Measurements from ENCODE around the gene FABP6. TPM values are rescaled to one million over a fixed set of nuclear protein-coding genes. Genes with fewer than 3 reads are reported as not detected.
A peak's percentile ranks its signal among the peaks of the same experiment; 100 is the strongest.

FABP6 gene
- total RNA-seq, 1 experiment from 2014 or later, result not detected

- BruUV-seq (replicated peaks), result no TSS peak
- Histone ChIP-seq H3K4me3 (ENCODE audit: low read depth, low read length) (no peak overlapping the region), H3K4me1 (peaks cover 26% of the 10 kb centered on the region), H3K36me3 (ENCODE audit: control insufficient read depth, insufficient read depth, low read length) (no peaks in the 10 kb centered on the region), H3K27me3 (replicated peaks; ENCODE audit: control insufficient read depth, insufficient read depth, low read length) (no peaks in the 10 kb centered on the region), H3K9me3 (no peaks in the 10 kb centered on the region)
- Mint-ChIP-seq H3K9me3 (ENCODE audit: unreplicated experiment) (no peaks in the 10 kb centered on the region), H3K27me3 (ENCODE audit: insufficient read depth, unreplicated experiment) (no peaks in the 10 kb centered on the region), H3K27ac (ENCODE audit: unreplicated experiment) (peak overlapping the region; percentile 65), H3K4me3 (ENCODE audit: unreplicated experiment) (no peak overlapping the region), H3K36me3 (ENCODE audit: insufficient read depth, unreplicated experiment) (no peaks in the 10 kb centered on the region), H3K4me1 (ENCODE audit: low read depth, unreplicated experiment) (peaks cover 22% of the 10 kb centered on the region)
- intact Hi-C loops (cut with micrococcal nuclease; ENCODE audit: unreplicated experiment), result loop anchor here (1.0 kb wide), 2 partner anchors 11 to 51 kb away; no protein-coding TSS in a partner anchor
- no peak for DNase-seq
- ChIA-PET CTCF (interaction anchor here (0.5 to 1.7 kb wide), 6 partner anchors 23 to 189 kb away, joined by 3 to 7 read pairs (median 4); no protein-coding TSS in a partner anchor), POLR2A (no interaction called here)
- no peak for TF ChIP-seq CTCF (IDR thresholded peaks at IDR 0.05; ENCODE audit: insufficient read depth in 1 of 2, low read depth in 1 of 2, low read length in 1 of 2, severe bottlenecking in 1 of 2, unreplicated experiment in 1 of 2)
Measured at GRCh38 chr5:160210606-160211005, 18.7 kb upstream of the FABP6 start.

GRCh38 chr5:160211352-160211751 is 18.0 kb upstream of the FABP6 start:
- H3K9me3 ChIP-seq, result no peaks in the 10 kb centered on the region
- no peak for TF ChIP-seq CTCF (IDR thresholded peaks at IDR 0.05; ENCODE audit: insufficient read depth in 1 of 2, low read depth in 1 of 2, low read length in 1 of 2, severe bottlenecking in 1 of 2, unreplicated experiment in 1 of 2)
- H3K27me3 ChIP-seq (replicated peaks; ENCODE audit: control insufficient read depth, insufficient read depth, low read length), result no peaks in the 10 kb centered on the region
- CTCF ChIA-PET, result no interaction called here
- no peak overlapping the region for H3K4me3 Mint-ChIP-seq (ENCODE audit: unreplicated experiment)
- H3K27ac Mint-ChIP-seq (ENCODE audit: unreplicated experiment), result no peak overlapping the region
- H3K36me3 Mint-ChIP-seq (ENCODE audit: insufficient read depth, unreplicated experiment), result no peaks in the 10 kb centered on the region
- POLR2A ChIA-PET, result no interaction called here
- intact Hi-C loops (cut with micrococcal nuclease; ENCODE audit: unreplicated experiment), result no loop called here
- H3K4me3 ChIP-seq (ENCODE audit: low read depth, low read length), result no peak overlapping the region
- DNase-seq, result no peak
- H3K9me3 Mint-ChIP-seq (ENCODE audit: unreplicated experiment), result no peaks in the 10 kb centered on the region
- H3K36me3 ChIP-seq (ENCODE audit: control insufficient read depth, insufficient read depth, low read length), result no peaks in the 10 kb centered on the region
- H3K27me3 Mint-ChIP-seq (ENCODE audit: insufficient read depth, unreplicated experiment), result no peaks in the 10 kb centered on the region
- H3K4me1 ChIP-seq, result peaks cover 26% of the 10 kb centered on the region
- BruUV-seq (replicated peaks), result no TSS peak
- H3K4me1 Mint-ChIP-seq (ENCODE audit: low read depth, unreplicated experiment), result peaks cover 22% of the 10 kb centered on the region

GRCh38 chr5:160213537-160213936 is 15.8 kb upstream of the FABP6 start:
- H3K27me3 ChIP-seq (replicated peaks; ENCODE audit: control insufficient read depth, insufficient read depth, low read length), result no peaks in the 10 kb centered on the region
- H3K4me3 ChIP-seq (ENCODE audit: low read depth, low read length), result no peak overlapping the region
- Mint-ChIP-seq H3K27ac (ENCODE audit: unreplicated experiment) (no peak overlapping the region), H3K4me1 (ENCODE audit: low read depth, unreplicated experiment) (peaks cover 22% of the 10 kb centered on the region), H3K4me3 (ENCODE audit: unreplicated experiment) (no peak overlapping the region), H3K27me3 (ENCODE audit: insufficient read depth, unreplicated experiment) (no peaks in the 10 kb centered on the region), H3K36me3 (ENCODE audit: insufficient read depth, unreplicated experiment) (no peaks in the 10 kb centered on the region), H3K9me3 (ENCODE audit: unreplicated experiment) (no peaks in the 10 kb centered on the region)
- TF ChIP-seq CTCF (IDR thresholded peaks at IDR 0.05; ENCODE audit: insufficient read depth in 1 of 2, low read depth in 1 of 2, low read length in 1 of 2, severe bottlenecking in 1 of 2, unreplicated experiment in 1 of 2), result no peak
- CTCF ChIA-PET, result no interaction called here
- H3K36me3 ChIP-seq (ENCODE audit: control insufficient read depth, insufficient read depth, low read length), result no peaks in the 10 kb centered on the region
- POLR2A ChIA-PET, result no interaction called here
- DNase-seq, result no peak
- BruUV-seq (replicated peaks), result no TSS peak
- peaks cover 26% of the 10 kb centered on the region for H3K4me1 ChIP-seq
- intact Hi-C loops (cut with micrococcal nuclease; ENCODE audit: unreplicated experiment), result no loop called here
- no peaks in the 10 kb centered on the region for H3K9me3 ChIP-seq
